Tibial artery (tissue), 4 donors: ENCODE data around the gene ITGA4.

ENCODE experiments used
- DNase-seq, 2 donors: peaks; one replicate each; pipeline ENCODE4 v3.0.0-alpha.2; 2019
- H3K27ac ChIP-seq, 2 donors: fragments of 200-600 bp; sonication (generic) in 1 of 2; 1 replicate in 1 of 2; 2 replicates in 1 of 2; pipeline ENCODE4 v1.5.1; 2018 to 2019; ENCODE audit warnings: mild to moderate bottlenecking in 1 of 2
- H3K27me3 ChIP-seq, 2 donors: fragments of 200-600 bp; sonication (generic) in 1 of 2; one replicate each; pipeline versions ENCODE4 v1.5.1 to v1.6.0; 2016 to 2019
- H3K36me3 ChIP-seq, 3 donors: fragments of 200-600 bp; sonication (generic) in 2 of 3; one replicate each; pipeline ENCODE4 v1.5.1; 2016 to 2019; ENCODE audit warnings: mild to moderate bottlenecking in 2 of 3
- H3K4me1 ChIP-seq, 4 donors: fragments of 200-600 bp; sonication (generic) in 2 of 4; 1 replicate in 3 of 4; 2 replicates in 1 of 4; pipeline ENCODE4 v1.5.1; 2016 to 2019
- H3K4me3 ChIP-seq, 2 donors: fragments of 200-600 bp; sonication (generic) in 1 of 2; 1 replicate in 1 of 2; 2 replicates in 1 of 2; pipeline ENCODE4 v1.5.1; 2018 to 2019; ENCODE audit warnings: mild to moderate bottlenecking in 2 of 2
- H3K9me3 ChIP-seq, 3 donors: fragments of 200-600 bp; sonication (generic) in 1 of 3; one replicate each; pipeline ENCODE4 v1.5.1; 2016 to 2019
- CTCF ChIP-seq, 2 experiments: fragments of 200-600 bp in 1 of 2; fragments of 450-650 bp in 1 of 2; IDR thresholded peaks; one replicate each; pipeline ENCODE4 v1.5.1; 2017 to 2019; ENCODE audit warnings: antibody characterized with exemption in 2 of 2, mild to moderate bottlenecking in 1 of 2, moderate library complexity in 1 of 2
- intact Hi-C: fragments of 100-400 bp; cut with DNase I; formaldehyde crosslinking; loops from one replicate; pipeline ENCODE4 v1.15.0; 2023; ENCODE audit warnings: low total_unique reads

The ITGA4 gene

DNA sequence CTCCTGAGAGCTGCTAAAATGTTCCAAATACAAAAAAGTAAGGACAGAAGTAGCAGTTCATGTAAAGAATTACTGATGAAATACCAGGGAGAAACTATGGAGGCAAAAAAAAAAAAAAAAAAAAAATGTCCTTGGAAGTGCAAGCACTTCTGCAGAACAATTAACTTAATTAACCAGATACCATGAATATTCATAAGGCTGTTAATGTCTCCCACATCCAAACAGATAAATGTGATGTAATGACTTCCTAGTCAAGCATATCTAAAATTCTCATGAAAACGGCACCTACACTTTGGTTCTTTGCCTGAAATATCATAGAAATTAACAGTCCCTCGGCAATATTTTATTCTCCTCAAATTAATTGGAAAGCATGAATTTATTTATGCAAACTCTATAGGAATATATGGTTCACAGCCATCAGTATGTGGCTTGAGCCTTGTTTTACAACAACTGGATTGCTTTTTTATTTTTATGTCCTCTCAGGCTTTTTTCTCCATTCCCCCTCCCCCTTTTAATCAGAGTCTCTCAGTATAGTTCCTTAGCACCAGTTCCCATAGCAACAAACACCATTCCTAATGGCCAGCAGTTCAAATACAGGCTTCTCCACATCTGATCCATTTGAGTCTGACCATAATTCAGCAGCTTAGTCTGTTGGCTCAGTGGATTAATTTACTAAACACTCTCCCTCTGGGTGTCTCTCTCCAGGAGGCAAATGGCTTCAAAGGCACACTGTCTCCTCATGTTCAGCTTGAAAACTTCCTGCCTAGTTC is 97.1 kb downstream of the ITGA4 start:
- intact Hi-C loops, result no loop called here
- no peaks in the 10 kb centered on the region for H3K36me3 ChIP-seq
- no peaks in the 10 kb centered on the region for H3K27me3 ChIP-seq
- no peak for DNase-seq
- no peak overlapping the region for H3K27ac ChIP-seq
- no peaks in the 10 kb centered on the region for H3K4me1 ChIP-seq
- TF ChIP-seq CTCF (IDR thresholded peaks at IDR 0.05), result no peak
- no peaks in the 10 kb centered on the region for H3K9me3 ChIP-seq
- H3K4me3 ChIP-seq, result no peak overlapping the region

DNA sequence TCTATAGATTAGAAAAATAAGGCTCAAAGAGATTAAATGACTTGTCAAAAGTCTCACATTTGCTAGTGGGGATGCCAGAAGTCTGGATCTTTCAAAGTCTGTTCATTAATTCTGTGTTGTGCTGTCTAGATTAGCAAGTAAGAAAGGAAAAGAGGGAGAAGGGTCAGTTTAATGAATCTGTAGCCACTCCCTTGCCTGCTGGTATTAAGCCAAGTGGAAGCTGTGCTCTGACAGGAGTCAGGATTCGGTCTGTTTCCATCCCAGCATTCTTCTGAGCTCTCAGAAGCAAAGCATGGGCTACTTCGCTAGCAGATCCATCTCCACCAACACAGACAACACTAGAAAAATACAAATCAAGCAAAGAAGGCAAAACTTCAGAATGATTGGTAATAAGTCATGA is 101.2 kb downstream of the ITGA4 start:
- no peak overlapping the region for H3K4me3 ChIP-seq
- intact Hi-C loops, result no loop called here
- no peaks in the 10 kb centered on the region for H3K27me3 ChIP-seq
- no peaks in the 10 kb centered on the region for H3K9me3 ChIP-seq
- no peak for DNase-seq
- no peak overlapping the region for H3K27ac ChIP-seq
- H3K36me3 ChIP-seq, result no peaks in the 10 kb centered on the region
- H3K4me1 ChIP-seq, result no peaks in the 10 kb centered on the region
- TF ChIP-seq CTCF (IDR thresholded peaks at IDR 0.05), result no peak

DNA sequence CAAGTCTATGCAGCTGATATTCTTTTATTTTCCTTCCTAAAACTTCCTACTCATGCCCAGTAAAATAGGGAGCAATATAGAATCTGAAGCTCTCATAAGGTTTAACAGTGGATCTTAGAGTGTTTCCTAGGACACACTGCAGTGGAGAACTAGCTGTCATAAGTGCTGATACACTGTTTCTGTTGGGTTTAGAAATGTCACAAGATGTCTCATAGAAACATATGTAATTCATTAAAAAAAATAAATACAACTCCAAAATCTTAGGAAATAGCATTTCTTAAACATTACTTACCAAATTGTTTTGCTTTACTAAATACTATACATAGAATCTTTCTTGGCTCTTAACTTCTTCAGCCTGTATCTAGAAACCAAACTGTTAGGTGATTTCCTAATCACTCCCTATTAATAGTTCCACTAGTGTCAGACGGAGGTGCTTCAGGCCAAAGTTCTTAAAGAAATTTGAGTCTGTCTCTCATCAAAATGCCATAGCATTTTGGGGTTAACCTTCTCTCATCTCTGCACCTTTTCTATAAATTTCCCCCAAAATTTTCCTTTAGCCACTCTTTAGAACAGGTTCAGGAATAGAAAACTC is 106.0 kb downstream of the ITGA4 start:
- H3K36me3 ChIP-seq, result no peaks in the 10 kb centered on the region
- H3K9me3 ChIP-seq, result no peaks in the 10 kb centered on the region
- TF ChIP-seq CTCF (IDR thresholded peaks at IDR 0.05), result no peak
- intact Hi-C loops, result no loop called here
- no peak for DNase-seq
- no peaks in the 10 kb centered on the region for H3K4me1 ChIP-seq
- no peaks in the 10 kb centered on the region for H3K27me3 ChIP-seq
- no peak overlapping the region for H3K4me3 ChIP-seq
- H3K27ac ChIP-seq, result no peak overlapping the region

- DNase-seq, result no peak
- Histone ChIP-seq H3K27me3 (no peaks in the 10 kb centered on the region), H3K4me1 (no peaks in the 10 kb centered on the region), H3K4me3 (no peak overlapping the region), H3K27ac (no peak overlapping the region), H3K36me3 (no peaks in the 10 kb centered on the region), H3K9me3 (no peaks in the 10 kb centered on the region)
- intact Hi-C loops, result no loop called here
- TF ChIP-seq CTCF (IDR thresholded peaks at IDR 0.05), result no peak
These were observed 109.3 kb downstream of the ITGA4 start for GRCh38 chr2:181566334-181567032.

- Histone ChIP-seq H3K4me3 (no peak overlapping the region), H3K27me3 (no peaks in the 10 kb centered on the region), H3K4me1 (no peaks in the 10 kb centered on the region), H3K9me3 (no peaks in the 10 kb centered on the region), H3K36me3 (no peaks in the 10 kb centered on the region), H3K27ac (no peak overlapping the region)
- no peak for TF ChIP-seq CTCF (IDR thresholded peaks at IDR 0.05)
- intact Hi-C loops, result loop anchor here (2.0 kb wide), 1 partner anchor 13 kb away; no protein-coding TSS in a partner anchor
- DNase-seq, result no peak
These were observed 112.9 kb downstream of the ITGA4 start for GRCh38 chr2:181570059-181570458.
